ENCODE data around the gene IL4.
"Not testable (repeated sequence)": the region's sequence is repeated elsewhere in the genome, so short reads cannot be mapped to it uniquely, and the experiment has no call there.

The IL4 gene

DNA sequence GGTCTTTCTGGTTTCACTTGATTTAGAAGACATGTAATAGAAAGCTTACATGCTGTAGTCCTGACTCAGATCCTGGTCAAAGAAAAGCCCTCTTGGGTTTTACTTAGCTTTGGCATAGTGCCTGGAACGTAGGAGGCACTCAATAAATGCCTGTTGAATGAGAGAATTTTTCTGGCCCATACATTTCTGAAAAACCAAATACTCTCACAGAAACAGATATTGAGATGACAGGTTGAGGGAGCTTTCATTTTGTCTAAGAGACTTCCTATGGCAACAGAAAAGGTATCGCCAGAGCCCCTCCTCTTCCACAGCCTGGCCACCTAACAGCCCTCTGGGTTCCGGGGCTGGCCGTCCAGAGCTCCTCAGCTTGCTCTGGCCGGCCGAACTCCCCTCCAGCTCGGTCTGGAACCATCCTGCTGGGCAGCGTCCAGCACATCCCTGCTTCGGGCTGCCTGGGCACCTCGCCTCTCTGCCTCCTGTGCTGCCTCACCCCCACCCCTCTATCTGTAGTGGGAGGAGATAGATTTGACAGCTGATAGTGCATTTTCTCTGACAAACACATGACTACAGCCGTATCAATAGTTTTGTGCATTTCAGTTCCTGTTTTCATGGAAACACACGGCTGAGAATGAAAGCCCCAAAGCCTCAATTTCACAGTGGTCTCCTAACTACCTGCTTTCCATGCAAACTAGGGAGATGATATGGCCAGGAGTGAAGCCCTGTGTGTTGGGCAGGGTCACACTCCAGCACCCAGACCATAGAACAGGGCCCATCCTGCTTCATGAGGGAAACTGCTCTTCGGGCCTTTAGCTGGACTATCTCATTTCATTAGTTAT, 1.1 kb downstream of the IL4 start:
- DNase-seq, result no peak

DNA sequence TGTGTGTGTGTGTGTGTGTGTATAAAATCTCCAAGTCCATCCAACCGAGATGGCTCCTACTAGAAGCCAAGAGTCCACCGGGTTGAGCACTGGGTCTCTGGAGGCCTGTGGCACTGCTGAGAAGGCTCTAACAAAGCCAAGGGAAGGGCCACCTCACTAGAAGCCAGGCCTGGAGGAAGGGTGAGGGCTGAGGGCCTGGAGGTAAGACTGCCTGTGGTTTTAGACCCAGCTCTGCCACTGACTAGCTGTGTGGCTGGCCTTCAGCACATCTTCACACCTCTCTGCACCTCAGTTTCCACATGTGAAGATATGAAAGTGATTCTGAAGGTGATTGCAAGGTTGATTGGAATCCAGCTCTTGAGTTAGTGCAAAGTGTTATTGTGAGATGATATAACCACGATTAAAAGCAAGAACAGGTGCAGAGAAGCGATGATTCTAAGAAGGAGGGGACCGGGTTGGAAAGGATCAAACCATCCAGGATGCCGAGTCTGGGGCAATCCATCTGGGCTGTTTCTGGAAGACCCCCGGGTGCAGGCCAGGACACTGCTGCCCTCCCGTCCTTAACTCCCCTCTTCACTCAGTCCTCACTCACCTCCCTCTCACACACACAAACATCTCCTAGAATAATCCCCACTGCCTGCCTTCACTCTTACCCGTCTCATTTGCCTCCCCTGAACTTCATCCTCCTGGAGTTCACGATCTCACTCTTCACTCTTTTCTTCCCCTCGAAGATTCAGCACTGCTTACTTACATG, 2.3 kb downstream of the IL4 start:
- DNase-seq, result no peak

- no peak for DNase-seq
These were observed 3.4 kb downstream of the IL4 start for GRCh38 chr5:132677191-132677590.

GRCh38 chr5:132677682-132678400, 4.1 kb downstream of the IL4 start:
- no peak for DNase-seq

DNA sequence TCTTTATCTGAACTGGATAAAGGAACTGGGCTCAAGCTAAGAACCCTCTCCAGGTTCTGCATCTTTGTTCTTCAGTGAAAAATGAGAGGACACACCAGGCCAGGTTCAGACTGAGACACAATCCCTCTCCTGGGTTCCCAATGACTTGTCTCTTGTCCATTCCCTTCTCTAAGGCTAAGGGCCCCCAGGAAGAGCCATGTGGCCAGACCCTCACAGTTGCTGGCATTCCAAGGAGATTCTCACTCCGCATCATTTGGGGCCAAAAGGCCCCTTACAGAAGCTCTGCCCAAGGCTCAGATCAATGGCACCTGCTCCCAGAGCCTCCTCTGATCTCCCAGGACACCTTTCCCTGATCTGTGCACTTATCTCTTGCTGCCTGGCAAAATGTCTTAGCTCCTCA, 4.9 kb downstream of the IL4 start:
- no peak for DNase-seq

- DNase-seq, result no peak
These were observed 5.4 kb downstream of the IL4 start for GRCh38 chr5:132679166-132679565.

- no peak for DNase-seq
These were observed 6.1 kb downstream of the IL4 start for GRCh38 chr5:132679717-132680380.

DNA sequence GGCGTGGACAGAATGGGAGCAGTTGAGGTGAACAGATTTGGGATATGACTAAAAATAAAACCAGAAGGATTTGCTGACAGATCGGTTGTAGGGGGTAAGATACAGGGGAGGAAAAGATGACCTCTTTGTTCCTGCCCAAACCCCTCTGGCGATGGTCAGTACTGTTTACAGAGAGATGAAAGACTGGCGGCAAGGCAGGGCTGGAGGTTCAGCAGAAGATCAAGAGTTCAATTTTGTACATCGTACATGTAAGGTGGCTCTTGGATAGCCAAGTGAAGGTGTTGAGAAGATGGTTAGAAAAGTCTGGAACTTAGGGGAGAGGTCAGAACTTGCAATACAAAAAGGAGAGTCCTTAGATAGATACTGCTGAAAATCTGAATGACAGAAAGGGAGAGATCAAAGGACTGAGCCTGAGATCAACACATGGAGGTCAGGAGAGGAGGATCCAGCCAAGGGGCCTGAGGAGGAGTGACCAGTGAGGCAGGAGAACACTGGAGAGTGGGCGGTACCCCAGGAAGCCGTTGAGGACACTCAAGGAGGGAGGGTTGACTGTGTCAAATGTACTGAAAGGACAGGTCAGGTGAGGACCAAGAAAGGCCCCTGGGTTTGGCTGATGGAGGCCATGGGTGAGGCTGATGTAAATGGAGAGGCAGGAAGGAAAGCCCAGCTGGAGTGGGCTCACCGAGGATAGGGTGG, 7.1 kb downstream of the IL4 start:
- DNase-seq, result no peak

DNA sequence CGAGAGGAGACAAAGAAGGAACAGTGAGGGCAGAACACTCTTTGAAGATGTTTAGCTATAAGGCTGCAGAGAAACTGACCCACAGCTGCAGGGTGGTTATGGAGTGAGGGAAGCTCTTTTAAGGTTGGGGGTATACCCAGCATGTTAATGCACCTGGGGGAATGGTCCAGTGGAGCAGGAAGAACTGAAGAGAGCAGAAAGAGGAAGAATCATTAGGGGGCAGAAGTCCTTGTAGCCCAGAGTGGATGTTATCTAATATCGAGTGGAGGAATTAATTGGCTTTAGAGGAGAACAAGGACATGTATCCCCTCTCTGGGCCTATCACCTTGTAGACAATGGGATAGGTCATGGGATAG, 7.7 kb downstream of the IL4 start:
- DNase-seq, result no peak

DNA sequence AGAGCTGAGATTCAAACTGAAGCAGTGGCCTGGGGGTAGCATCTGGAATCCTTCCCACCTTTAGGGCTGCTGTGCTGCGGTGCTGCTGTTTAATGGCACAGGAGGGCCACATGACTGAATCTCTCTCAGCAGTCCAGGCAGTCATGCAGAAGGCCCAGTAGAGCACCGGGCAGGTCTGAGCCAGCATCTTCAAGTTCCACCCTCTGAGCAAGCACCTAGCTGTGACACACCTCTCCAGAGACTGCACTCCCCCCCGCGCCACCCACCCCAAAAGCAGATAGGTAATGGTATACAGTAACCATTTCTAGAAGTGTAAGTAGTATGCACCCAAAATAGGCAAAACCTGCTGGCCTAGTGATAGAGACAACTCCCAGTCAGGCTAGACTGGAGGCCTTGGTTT, 8.2 kb downstream of the IL4 start:
- DNase-seq, result no peak

DNA sequence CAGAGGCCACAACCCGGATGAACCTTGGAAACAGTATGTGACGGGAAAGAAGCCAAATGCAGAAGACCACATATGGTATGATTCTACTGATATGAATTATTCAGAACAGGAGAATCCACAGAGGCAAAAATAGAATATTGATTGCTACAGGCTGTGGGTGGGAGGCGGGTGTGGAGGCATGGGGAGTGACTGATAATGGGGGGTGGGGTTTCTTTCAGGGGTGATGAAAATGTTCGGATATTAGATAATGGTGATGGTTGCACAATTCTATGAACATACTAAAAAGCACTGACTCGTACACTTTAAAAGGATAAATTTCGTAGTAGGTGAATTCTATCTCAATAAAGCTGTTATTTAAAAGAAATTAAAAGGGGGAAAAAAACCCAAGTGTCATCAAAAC, 10.7 kb downstream of the IL4 start:
- no peak for DNase-seq

DNA sequence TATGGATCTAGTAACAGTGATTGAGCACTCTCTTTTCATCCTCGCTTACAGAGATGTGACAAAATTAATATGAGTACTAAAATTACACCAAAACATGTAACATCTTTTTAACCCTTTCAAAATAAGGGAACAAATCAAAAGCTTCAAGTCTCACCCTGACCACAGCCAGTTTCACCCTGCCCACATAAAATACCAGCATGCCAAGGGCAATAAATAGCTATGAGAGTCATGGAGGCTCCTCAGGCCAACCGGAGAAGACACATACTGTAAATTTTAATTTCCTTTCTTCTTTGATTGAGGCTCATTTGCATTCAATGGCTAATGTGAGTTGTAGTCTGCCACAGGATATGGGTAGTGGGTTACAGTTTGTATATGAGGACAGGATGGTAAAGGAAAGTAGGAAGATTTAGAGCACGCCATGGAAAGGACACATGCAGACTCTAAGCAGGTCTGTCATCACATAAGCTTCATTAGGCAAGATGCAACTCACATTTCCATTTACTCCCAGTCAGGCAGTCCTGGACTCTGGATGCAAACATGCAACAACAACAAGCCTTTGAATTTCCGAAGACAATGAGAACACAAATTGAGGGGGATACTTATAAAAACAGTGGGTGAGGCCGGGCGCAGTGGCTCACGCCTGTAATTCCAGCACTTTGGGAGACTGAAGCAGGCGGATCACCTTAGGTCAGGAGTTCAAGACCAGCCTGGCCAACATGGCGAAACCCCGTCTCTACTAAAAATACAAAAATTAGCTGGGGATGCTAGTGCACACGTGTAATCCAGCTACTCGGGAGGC, 11.3 kb downstream of the IL4 start:
- DNase-seq, result no peak

DNA sequence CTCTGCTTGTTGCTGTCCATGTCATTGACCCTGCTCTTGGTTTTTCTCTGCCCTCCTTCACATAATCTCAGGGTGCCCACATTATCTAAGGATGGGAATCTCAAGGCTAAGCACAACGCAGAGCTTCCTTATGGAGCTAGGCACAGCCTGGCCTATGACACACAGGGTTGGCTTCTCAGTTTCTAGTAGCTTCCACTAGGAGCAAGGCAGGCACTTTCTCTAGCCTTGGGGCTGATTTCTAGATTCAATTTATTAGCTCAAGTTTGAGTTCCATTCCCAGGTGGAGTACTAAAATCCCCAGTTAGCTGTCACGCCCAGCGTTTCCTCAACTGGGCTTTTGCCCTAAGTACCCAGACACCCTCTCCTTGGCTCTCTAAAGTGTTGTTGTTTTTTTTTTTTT, 12.4 kb downstream of the IL4 start:
- no peak for DNase-seq

- peak; percentile 45 for DNase-seq
These were observed 14.2 kb downstream of the IL4 start for GRCh38 chr5:132687995-132688394.

GRCh38 chr5:132688536-132689339, 14.9 kb downstream of the IL4 start:
- peak; percentile 46 for DNase-seq

DNA sequence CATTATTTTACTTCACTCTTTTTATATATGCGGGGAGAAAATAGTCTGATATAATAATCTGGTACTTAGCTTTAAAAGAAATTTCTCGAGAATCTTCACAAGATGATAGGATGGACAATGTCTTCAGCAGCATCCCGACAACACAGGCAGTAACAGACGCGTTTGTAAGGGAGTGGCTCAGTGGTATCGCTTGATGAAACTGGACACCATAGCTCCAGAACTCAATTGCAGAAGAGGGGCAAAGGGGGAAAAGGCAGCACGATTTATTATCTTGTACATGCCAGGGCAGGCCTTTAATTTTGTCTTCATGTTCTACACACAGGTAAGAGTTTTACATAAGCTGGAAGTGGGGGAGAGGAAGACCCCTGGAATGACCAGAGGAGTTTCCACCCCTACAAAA, 15.7 kb downstream of the IL4 start:
- no peak for DNase-seq

DNA sequence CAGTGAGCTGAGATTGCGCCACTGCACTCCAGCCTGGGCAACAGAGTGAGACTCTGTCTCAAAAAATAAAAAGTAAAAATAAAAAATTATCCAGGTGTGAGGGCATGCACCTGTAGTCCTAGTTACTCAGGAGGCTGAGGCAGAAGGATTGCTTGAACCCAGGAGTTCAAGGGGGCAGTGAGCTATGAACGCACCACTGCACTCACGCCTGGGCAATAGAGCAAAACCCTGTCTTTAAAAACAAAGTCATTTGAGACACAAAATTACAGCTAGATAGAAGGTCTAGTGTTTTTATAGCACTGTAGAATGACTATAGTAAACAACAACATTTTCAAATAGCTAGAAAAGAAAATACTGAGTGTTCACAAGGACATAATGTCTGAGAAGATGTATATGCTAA, 16.4 kb downstream of the IL4 start:
- DNase-seq, result no peak

DNA sequence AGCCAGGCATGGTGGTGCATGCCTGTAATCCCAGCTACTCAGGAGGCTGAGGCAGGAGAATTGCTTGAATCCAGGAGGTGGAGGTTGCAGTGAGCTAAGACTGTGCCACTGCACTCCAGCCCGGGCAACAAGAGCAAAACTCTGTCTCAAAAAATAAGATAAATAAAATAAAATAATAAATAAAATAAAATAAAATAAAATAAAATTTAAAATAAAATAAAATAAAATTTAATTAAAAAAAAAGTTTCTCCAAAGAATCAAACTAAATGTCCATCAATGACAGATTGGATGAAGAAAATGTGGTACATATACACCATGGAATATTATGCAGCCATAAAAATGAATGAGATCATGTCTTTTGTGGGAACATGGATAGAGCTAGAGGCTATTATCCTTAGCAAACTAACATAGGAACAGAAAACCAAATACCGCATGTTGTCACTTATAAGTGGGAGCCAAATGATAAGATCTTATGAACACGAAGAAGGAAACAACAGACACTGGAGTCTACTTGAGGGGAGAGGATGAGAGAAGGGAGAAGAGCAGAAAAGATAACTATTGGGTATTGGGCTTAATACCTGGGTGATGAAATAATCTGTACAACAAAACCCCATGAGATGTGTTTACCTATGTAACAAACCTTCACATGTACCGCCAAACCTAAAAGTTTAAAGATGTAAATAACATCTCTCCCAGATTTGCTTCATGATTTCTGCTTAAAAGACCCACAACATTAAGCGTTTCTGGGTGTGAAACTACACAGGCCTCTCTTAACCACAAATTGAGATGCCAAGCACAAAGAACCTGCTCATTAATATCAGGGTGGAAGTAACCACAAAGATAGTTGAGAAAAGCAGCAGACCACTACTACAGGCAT, 18.2 kb downstream of the IL4 start:
- DNase-seq, result not testable (repeated sequence)

DNA sequence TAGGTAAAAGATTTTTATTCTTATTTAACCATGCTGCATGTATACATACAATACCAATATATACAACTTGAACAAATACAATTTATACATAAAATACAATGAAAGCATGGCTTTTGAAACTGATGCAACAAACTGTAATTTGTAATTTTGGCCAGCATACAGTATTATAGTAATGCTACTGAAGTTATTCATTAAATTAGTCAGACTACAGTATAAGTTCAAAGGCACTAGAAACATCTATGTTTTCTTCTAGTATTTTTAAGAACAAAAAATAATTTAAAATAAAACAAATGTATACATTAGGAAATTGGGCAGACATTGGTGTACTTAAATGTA, 18.8 kb downstream of the IL4 start:
- no peak for DNase-seq

DNA sequence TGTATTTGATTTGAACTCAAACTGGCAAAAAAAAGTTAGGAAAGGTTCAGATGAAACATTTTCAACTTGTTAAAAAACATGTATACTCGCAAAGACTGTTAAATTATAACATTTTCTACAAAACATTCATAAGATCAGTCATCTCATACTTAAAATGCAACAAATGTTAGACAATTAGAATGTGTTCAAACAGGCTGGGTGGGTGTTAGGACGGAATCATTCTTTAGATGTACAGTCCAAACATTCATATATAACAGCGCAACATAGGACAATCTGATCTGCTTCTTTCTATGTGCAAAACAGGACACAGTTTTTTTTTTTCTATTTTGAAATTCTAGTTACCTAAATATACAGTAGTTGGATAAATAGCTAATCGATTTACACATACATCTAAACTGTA, 22.2 kb downstream of the IL4 start:
- no peak for DNase-seq
